Adrenal gland (tissue), 5 donors: ENCODE results near the gene CREG2.

Source experiments
- CTCF ChIP-seq, 6 experiments: fragments of 450-650 bp in 4 of 6; fragments of 200-600 bp in 2 of 6; sonication (generic) in 1 of 6; IDR thresholded peaks; 1 replicate in 5 of 6; 2 replicates in 1 of 6; pipeline versions ENCODE4 v1.5.1 to v1.8.0; 2016 to 2021; ENCODE audit warnings: antibody characterized with exemption in 6 of 6, mild to moderate bottlenecking in 2 of 6, moderate library complexity in 1 of 6
- POLR2A ChIP-seq, 2 donors: fragments of 450-650 bp; IDR thresholded peaks; one replicate each; pipeline ENCODE4 v1.6.1; 2017; ENCODE audit warnings: antibody characterized with exemption in 2 of 2, mild to moderate bottlenecking in 2 of 2, moderate library complexity in 1 of 2
- donor health status: DM: no; HTN: no; CAD: no.

- TF ChIP-seq CTCF (IDR thresholded peaks at IDR 0.05) (no peak), POLR2A (IDR thresholded peaks at IDR 0.05) (no peak)
Measured at GRCh38 chr2:101330253-101330933, 56.9 kb downstream of the CREG2 start.
